Left renal pelvis (tissue), 4 donors: ENCODE data around the gene FAHD1. TPM values are rescaled to one million over a fixed set of nuclear protein-coding genes. Genes with fewer than 3 reads are reported as not detected.
A peak's percentile ranks its signal among the peaks of the same experiment; 100 is the strongest.

Experiments used
- DNase-seq, 4 donors: peaks; one replicate each; pipeline ENCODE4 v3.0.0-alpha.2; 2013; ENCODE audit warnings: low read depth in 4 of 4, low spot score in 3 of 4
- polyA plus RNA-seq, 4 donors: library from polyadenylated mRNA; unstranded; fragments of 120-200 nt; gene quantifications; one replicate each; pipeline ENCODE4 v1.2.1, GENCODE V29; 2013; ENCODE audit not compliant: insufficient read length in 4 of 4

Gene FAHD1
- polyA plus RNA-seq: 10 to 100 TPM; 22.5 to 46.7 (median 34.7) TPM

DNA sequence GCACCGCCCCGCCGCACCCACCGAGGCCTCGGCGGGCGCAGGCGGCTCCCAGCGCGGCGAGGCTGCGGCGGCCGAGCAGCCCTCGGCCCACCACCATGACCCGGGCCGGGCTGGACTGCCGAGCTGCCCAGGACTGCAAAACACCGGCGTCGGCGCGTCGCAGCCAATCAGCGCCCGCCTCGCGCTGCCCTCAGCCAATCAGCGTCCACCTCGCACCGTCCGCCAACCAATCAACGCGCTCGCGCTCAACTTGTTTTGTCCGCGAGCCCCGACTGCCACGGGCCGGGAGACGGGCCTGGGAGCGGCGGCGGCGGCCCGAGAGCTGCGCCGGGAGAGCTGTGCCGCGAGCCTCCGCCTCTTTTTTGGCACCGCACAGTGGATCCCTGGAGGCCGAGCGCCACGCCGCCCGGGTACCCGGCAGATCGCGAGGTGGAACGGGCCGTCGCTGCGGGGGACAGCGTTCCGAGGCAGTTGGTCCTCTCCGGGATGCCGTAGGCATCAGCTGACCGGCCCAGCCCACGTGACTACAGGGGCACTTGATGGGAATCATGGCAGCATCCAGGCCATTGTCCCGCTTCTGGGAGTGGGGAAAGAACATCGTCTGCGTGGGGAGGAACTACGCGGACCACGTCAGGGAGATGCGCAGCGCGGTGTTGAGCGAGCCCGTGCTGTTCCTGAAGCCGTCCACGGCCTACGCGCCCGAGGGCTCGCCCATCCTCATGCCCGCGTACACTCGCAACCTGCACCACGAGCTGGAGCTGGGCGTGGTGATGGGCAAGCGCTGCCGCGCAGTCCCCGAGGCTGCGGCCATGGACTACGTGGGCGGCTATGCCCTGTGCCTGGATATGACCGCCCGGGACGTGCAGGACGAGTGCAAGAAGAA lies at the start of gene FAHD1, which contains the start of gene HAGH:
FAHD1 (plus strand) TSS at position 516 of the 883 bp plus-strand sequence; CDS start at position 549, 33 bp downstream.
HAGH (minus strand) TSS at position 135 of the 883 bp plus-strand sequence; CDS start at position 97, 38 bp downstream.
- peak; percentile 84 to 90 (median 88) for DNase-seq

DNA sequence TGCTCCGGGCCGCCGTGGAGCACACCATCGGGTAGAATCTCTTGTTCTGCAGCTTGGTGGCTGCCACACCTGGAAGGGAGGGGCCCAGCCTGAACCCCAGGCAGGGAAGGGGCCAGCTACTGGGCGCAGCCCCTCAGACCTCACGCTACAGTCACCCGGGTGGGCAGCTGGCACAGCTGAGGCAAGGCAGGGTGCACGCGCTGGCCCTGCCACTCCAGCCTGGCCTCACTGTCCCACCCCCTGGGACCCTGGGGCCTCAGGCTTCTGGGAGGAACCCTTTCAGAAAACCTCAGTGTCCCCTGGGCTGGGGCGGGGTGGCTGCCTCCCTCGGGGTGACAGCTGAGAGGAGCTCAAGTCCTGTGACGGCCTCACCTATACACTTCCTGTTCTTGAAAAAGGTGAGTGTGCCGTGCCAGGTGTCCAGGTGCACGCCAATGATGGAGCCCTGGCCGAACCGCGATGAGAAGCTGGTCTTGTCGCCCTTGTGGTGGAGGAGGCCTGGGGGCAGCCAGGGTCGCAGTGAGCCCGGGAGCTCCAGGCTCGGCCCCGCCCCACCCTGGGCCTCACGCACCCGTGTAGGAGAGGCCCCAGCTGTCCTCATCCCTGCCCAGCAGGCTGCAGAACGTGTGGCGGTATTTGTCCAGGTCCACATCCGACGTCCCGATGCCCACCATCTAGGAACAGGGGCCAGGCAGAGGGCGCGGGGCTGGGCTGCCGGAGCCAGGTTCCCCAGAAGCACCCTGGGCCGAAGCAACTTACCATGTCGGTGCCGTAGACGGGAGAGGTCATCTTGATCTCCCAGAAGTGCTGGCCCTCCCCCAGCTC lies 49.4 kb upstream of the FAHD1 start:
- no peak for DNase-seq

DNA sequence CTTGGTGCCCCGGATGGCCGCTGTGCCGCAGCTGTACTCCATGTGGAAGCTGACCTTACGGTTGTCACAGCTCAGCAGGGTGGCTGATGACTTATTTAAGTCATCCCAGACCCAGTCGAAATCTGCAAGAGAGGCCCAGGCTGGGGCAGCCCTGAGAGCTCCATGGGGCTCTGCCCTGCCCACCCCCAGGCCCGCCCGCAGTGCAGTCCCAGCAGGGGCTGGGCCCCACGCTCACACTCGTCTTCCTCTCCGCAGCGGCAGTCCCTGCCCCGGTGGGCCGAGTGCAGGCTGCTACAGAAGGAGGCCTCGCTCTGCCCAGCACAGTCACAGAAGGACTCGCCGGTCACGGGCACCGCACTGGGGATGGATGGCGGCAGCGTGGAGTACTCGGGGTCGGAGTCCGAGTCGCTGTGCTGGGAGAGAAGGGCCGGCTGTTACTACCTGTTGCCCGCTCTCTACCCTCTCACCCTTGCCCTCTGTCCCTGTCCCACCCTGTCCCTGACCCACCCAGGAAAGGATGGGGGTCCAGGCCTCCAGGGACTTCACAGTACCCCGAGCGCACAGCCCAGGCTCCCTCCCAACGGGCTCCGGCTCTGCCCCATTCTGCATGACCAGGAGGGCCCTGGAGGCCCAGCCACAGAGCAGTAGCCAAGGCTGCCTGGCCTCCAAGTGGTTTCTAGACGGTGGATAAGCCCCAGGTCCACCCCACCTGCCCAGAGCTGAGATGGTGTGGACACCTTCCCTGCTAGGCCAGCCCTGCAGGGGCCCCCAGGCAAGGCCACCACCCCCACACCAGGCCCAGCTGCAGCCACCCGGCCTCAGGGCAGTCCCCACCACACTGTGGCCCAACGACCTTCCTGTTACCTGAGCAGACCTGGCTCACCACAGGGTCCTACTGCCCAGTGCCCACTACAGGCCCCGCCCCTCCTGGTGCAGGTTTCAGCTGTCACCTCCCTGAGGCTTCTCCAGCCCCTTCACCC lies 48.5 kb upstream of the FAHD1 start:
- no peak for DNase-seq

DNA sequence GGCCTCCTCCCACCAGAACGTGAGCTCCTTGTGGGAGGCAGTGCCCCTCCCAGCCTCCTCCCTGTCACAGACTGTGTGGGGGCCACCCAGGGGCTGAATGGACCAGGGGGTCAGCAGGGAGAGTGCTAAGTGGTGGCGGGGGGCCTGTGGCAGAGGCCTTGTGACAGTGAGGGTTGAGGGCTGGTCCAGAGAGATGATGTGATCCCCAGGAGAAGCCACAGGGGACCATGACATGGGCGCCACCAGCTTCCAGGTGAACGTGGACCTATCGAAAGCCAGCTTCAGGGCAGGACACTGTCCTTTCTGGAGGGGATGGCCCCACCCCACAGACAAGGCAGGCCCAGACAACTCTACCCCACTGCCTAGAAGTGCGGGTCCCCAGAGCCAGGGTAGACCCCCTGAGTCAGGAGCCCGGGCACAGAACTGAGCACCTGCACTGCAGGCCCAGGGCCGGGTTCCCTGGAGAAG lies 47.7 kb upstream of the FAHD1 start:
- no peak for DNase-seq

DNA sequence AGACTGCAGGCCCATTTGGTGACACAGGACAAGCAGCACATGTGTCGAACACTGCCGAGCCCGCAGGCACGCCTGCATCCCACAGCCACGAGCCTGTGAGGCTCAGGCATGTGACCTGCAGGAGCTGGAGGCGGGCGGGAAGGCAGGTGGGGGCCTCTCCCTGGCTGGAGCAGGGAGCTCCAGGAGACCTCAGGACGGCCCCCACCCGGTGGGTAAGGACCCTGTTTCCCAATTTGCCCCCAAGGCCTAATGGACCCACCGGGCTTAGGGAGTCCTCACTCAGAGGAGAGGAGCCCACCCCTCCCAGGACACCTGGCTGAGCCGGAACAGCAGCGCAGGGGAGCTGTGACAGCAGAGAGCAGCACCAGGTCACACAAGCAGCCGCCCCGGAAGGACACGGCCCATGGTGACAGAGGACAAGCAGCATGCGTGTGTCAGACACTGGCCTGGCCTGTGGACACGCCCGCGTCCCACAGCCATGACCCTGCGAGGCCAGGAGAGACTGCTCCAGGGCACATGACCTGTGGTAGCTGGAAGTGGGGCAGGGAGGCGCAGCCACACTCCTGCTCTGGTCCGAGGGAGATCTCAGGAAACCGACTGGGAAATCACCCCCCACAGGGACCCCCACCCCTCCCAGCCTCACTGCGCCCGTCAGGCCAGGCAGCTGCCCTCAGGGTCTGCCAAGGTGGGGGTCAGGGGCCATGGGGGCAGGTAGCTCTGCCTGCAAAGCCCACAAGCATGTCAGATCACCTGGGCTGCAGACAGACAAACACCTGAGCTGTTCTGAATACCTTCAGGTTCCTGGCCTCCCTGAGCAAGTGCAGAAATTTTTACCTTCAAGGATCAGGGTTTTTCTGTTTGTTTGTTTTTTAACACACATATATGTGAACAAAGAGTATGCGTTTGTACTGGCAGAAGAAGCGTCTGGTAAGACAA lies 47.0 kb upstream of the FAHD1 start:
- DNase-seq: no peak

DNA sequence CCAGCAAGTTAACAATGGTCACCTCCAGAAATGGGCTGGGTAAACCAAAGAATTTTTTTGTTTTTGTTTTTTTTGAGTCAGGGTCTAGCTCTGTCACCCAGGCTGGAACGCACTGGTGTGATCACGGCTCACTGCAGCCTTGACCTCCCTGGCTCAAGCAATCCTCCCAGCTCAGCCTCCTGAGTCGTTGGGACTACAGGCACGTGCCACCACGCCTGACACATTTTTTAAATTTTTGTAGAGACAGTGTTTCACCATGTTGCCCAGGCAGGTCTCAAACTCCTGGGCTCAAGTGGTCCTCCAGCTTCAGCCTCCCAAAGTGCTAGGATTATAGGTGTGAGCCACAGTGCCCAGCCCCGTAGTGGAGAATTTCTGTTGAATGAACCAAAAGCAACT lies 46.3 kb upstream of the FAHD1 start:
- DNase-seq: no peak

DNA sequence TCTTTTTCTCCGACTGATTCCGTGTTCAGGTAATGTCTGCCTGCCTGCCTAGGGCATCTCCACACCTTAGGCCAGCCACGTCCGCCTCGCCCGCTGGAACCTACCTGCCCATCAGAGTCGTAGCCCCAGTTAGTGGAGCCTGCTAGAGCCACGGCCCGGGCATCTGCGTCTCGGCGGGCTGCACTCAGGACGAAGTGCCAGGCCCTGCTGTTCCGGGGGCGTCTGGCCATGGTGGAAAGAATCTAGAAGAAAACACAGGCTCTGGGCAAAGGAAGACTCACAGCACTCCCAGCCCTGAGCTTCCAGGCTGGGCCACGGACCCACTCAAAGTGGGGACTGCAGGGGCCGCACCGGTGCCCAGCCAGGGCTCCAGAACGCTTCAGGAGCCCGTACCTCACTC lies 45.8 kb upstream of the FAHD1 start:
- DNase-seq: no peak

DNA sequence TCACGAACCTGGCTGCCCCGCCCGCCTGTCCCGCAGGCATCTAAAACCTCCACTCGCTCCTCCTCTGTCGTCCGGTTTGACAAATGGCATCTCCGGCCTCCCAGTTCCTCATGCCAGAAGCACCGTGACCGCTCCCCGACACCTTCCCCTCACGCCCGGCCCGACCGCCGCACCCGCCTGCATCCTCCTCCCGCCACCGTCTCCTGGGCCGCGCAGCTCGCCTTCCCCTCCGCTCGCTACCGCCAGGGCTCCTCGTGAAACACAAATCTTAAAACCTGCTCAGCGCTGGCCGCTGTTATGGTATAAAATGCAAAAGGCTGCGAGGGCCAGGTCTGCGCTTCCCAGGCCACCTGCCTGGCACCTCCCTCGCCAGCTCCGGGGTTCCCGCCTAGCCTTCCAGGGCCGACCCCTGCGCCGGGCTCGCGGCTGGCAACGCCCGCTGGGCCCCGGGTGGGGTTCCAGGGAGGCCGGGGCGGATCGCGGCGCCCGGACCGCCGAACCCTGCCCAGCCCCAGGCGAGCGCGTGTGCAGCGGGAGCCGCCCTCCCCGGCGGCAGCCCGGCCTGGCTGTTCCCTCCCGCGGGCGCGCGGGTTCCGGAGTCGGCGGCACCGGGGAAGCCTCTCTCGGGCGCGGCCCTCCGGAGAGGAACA lies 45.1 kb upstream of the FAHD1 start:
- DNase-seq: no peak

DNA sequence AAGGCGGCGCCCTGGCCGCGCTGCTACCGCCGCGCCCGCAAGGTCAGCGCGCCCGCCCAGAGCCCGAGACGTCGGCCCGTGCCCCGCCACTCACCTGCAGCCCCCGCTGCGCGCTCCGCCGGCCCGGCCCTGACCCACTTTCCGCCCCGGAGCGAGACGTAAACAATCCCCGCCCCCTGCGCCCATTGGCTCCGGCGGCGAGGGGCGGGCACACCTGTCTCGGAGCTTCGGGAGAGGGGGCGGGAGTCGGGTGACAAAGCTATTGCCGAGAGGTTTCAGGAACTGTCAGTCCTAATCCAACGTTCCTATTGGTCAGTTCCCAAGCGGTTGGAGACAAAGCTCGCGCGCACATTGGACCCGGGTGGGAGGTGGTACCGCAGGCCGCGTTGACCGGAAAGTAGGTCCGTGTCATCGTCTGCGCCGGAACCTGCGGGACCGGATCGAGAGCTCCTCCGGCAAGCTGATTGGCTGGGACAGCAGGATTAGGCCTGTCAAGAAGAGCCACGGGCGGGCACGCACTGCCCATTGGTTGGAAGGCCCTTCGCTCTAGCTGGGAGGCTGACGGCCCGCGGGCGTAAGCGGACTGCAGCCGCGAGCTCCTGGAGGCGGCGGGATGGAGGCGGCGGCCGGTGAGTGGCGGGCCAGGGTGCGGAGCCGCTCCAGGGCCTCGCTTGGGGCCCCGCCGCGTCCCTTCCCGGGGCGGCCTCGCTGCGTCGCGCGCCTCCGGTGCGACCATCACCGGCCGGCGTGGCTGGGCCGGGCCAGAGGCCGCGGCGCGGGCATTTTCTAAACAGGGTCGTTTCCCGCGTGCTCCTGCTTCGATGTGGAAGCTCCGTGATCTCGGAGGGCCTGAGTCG lies 44.4 kb upstream of the FAHD1 start, which contains the start of the genes NUBP2 and SPSB3:
NUBP2 (plus strand) TSS at position 553 of the 857 bp plus-strand sequence; CDS start at position 614, 61 bp downstream.
SPSB3 (minus strand) TSS at position 164 of the 857 bp plus-strand sequence. CDS start 1,088 bp downstream, outside the sequence.
- peak; percentile 99 to 100 (median 99) for DNase-seq

DNA sequence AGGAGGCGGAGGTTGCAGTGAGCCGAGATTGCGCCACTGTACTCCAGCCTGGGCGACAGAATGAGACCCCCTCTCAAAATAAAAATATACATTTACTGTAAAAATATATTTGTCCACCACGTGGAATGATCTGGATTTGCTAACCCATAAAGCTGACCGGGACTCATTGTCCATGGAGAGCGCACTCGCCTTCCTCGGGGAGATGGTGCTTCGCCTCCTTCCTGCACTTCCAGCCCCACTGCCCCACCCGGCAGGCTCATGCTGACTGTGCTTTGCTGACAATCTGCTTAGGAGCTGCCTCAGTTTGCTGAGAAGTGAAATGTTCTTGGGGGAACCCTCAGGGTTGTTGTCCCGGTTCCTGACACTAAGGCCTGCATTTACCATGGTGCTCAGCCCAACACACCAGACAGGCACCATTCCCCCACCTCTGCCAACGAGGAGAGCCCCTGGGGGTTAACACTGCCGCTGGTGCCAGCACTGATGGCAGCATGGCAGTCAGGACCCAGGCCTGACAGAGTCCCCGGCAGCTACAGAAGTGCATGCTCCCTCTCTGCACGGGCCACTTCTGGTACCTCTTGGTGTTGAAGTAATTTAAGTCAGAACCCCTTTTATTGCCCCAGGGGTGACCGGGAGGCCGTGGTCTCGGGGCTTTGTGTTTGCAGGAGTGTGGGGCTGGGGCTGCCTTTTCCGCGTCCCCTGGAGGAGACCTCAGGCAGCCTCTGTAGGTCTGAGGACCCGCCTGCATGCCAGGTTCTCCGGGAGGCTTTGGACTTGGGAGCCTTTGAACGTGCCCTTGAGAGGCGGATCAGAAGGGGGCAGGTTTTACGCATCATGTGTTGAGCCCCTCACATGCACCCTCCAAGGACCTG lies 41.8 kb upstream of the FAHD1 start:
- DNase-seq: no peak

DNA sequence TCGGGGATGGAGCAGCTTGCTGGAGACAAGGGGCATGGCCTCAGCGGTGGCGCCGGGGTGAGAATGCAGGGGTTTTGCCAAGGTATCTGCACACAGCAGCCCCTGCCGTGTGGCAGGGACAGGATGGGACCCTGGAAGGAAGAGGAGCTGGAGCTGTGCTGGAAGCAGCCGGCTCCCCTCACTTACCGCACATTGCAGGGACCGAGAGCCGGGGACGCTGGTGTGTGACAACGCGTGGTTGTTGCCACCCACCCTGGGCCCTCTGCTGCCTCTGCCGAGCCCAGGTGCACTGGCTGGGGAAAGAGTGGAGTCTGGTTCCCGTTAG lies 41.2 kb upstream of the FAHD1 start:
- no peak for DNase-seq

DNA sequence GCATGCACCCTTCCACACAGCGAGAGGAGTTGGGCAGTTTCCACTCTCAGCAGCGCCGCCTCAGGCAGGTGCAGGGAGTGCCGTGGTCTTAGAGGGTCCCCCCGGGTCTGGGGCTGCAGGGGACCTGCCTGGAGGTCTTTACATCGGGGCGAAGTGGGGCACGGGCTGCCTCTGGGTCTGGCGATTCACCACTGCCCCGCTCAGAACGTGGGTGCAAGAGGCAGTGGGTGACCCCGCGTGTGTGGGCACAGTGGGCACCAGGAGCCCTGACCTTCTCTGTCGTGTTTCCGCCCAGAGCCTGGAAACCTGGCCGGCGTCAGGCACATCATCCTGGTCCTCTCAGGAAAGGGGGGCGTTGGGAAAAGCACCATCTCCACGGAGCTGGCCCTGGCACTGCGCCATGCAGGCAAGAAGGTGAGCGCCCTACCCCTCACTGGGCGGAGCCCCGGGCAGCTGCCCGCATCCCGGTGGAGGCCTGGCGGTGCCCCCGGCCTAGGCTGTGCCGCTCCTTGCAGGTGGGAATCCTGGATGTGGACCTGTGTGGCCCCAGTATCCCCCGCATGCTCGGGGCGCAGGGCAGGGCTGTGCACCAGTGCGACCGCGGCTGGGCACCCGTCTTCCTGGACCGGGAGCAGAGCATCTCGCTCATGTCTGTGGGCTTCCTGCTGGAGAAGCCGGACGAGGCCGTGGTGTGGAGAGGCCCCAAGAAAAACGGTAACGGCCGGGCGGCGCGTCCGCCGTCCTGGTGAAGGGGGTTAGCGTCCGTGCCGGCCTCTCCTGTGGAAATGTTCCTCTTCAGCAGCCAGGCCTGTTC lies 40.6 kb upstream of the FAHD1 start:
- DNase-seq: no peak

DNA sequence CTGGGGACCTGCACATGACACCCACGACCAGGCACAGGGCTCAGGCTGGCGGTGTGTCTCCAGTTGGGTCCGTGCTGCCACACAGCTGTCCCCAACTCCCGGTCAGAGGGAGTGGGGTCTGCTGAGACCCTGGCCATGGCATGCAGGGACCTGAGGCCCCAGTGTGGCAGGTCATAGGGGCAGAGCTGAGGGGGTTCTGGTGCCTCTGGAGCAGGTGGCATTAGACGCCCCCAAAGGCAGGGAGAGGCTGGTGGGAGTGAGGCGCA lies 40.0 kb upstream of the FAHD1 start:
- DNase-seq: no peak

DNA sequence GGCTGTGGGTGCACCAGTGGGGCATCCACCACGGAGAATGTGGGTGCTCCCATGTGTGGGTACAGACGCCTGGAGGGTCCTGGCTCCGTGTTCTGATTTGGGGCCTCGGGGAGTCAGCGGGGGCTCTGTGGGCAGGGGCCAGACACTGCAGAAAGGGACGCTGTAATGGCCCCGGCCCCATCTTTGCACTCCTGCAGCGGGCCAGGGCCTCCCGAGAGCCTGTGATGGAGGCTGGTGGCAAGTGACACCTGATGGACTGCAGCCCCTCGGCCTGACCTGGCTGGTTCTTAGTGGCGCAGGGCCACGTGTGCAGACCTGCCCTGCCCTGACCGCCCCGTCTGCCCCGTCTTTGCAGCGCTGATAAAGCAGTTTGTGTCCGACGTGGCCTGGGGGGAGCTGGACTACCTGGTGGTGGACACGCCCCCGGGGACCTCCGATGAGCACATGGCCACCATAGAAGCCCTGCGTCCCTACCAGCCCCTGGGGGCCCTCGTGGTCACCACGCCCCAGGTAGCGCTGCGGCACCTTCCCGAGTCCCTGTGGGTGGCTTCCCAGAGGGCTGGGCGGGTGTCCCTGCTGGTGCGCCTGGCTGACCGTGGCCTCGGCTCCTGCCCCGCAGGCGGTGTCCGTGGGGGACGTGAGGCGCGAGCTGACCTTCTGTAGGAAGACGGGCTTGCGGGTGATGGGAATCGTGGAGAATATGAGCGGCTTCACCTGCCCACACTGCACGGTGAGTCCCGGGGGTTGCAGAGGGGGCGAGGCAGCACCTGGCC lies 39.5 kb upstream of the FAHD1 start:
- DNase-seq: no peak

DNA sequence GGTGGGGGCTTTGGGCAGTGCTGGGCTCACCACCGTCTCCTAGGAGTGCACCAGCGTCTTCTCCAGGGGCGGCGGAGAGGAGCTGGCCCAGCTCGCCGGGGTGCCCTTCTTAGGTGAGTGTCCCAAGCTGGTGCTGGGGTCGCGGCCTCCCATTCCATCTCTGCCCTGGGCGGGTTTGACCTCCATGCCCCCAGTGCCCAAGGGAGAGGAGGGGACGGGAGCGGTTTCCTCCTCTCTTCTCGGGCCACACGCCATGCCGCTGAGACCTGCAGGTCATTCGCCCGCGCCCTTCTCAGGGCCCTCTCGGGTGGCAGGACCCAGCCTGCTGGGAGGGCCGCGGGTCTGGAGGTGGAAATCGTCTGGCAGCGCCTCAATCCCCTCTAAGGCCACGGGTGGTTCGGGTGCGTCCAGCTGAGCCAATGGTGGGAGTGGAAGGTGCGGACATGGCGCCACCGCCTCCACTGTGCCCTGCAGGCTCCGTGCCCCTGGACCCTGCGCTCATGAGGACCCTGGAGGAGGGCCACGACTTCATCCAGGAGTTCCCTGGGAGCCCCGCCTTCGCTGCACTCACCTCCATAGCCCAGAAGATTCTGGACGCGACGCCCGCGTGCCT lies 38.8 kb upstream of the FAHD1 start:
- DNase-seq: no peak
